HCT116 (cell line): ENCODE measurements around the gene ZNF566. TPM values are rescaled to one million over a fixed set of nuclear protein-coding genes. Genes with fewer than 3 reads are reported as not detected.

Source experiments
- ATAC-seq: fragments of 200-7000 bp; cut with Tn5 transposase; 2 replicates; pipeline ENCODE4 v1.9.1; 2020; ENCODE audit warnings: mild to moderate bottlenecking, moderate library complexity
- BruUV-seq: library from RNA; stranded (reverse); fragments of 400-500 nt; replicated peaks from 2 replicates; lab custom pipeline; 2021; lab: Mats Ljungman, UMichigan
- CTCF ChIA-PET: fragments of 300-600 bp; sonication (Branson Sonifier 250); formaldehyde crosslinking; loops from one replicate; lab custom pipeline; 2021; ENCODE audit warnings: antibody characterized with exemption; lab: Charles Lee
- POLR2A ChIA-PET: fragments of 300-600, 350-600 bp; sonication (Branson Sonifier 250); formaldehyde crosslinking; loops from one replicate; lab custom pipeline; 2021; ENCODE audit warnings: antibody characterized with exemption; lab: Charles Lee
- RAD21 ChIA-PET, 2 experiments: fragments of 300-600 bp; sonication (Branson Sonifier 250); formaldehyde crosslinking; loops; one replicate each; lab custom pipeline; 2023; ENCODE audit warnings: low total read pairs in 2 of 2; ENCODE audit not compliant: uncharacterized antibody in 2 of 2, unreplicated experiment in 2 of 2, low non-redundant PET in 1 of 2; lab: Charles Lee
- DNase-seq: peaks from one replicate; pipeline ENCODE4 v3.0.0-alpha.2; 2010; ENCODE audit warnings: low read depth, low spot score
- H2AFZ ChIP-seq: fragments of 200-600 bp; shearing (Covaris generic), sonication (generic); 2 replicates; pipeline ENCODE4 v1.6.1; 2017; ENCODE audit warnings: low read depth, mixed run types, mixed read lengths, antibody characterized with exemption, low read length; ENCODE audit not compliant: poor library complexity, severe bottlenecking
- H3K27ac ChIP-seq: 2 replicates; pipeline ENCODE4 v1.5.1; 2012; ENCODE audit warnings: low read depth, low read length
- H3K27me3 ChIP-seq: fragments of 200-600 bp; sonication (generic); 2 replicates; pipeline ENCODE4 v1.6.1; 2016; ENCODE audit warnings: mixed run types, low read length, mixed read lengths; ENCODE audit not compliant: insufficient read depth
- H3K36me3 ChIP-seq, 2 experiments: fragments of 200-500 bp in 1 of 2; fragments of 200-600 bp in 1 of 2; sonication (Bioruptor generic) in 1 of 2; sonication (generic) in 1 of 2; 2 replicates each; pipeline versions ENCODE4 v1.5.1 to v1.6.1; 2014 to 2016; ENCODE audit warnings: low read length in 2 of 2, inconsistent platforms in 1 of 2, mixed read lengths in 1 of 2, mixed run types in 1 of 2; ENCODE audit not compliant: insufficient read depth in 2 of 2, control insufficient read depth in 1 of 2
- H3K4me1 ChIP-seq, 2 experiments: fragments of 200-600 bp in 1 of 2; sonication (generic) in 1 of 2; 2 replicates each; pipeline versions ENCODE4 v1.5.1 to v1.6.1; 2012 to 2017; ENCODE audit warnings: low read length in 2 of 2, inconsistent platforms in 1 of 2, mild to moderate bottlenecking in 1 of 2, mixed read lengths in 1 of 2, mixed run types in 1 of 2, moderate library complexity in 1 of 2; ENCODE audit not compliant: insufficient read depth in 2 of 2, control insufficient read depth in 1 of 2
- H3K4me2 ChIP-seq: fragments of 200-600 bp; sonication (generic); 2 replicates; pipeline ENCODE4 v1.6.1; 2017; ENCODE audit warnings: mixed run types, low read length, mixed read lengths
- H3K4me3 ChIP-seq, 2 experiments: fragments of 200-600 bp in 1 of 2; sonication (generic) in 1 of 2; replicated peaks in 1 of 2; 2 replicates each; pipeline ENCODE4 v1.5.1; 2011 to 2016; ENCODE audit warnings: low read length in 2 of 2, control low read depth in 1 of 2, low read depth in 1 of 2, mild to moderate bottlenecking in 1 of 2, mixed read lengths in 1 of 2, mixed run types in 1 of 2
- H3K79me2 ChIP-seq: fragments of 200-600 bp; sonication (generic); 2 replicates; pipeline ENCODE4 v1.6.1; 2017; ENCODE audit warnings: mild to moderate bottlenecking, mixed run types, low read length, moderate library complexity, mixed read lengths; ENCODE audit not compliant: insufficient read depth
- H3K9ac ChIP-seq: fragments of 200-600 bp; sonication (generic); 2 replicates; pipeline ENCODE4 v1.6.1; 2016; ENCODE audit warnings: low read length, mixed read lengths
- H3K9me2 ChIP-seq: fragments of 200-600 bp; sonication (generic), shearing (Covaris generic); 2 replicates; pipeline ENCODE4 v1.6.1; 2017; ENCODE audit warnings: mixed run types, mild to moderate bottlenecking, moderate library complexity; ENCODE audit not compliant: insufficient read depth
- H3K9me3 ChIP-seq, 2 experiments: fragments of 200-500 bp in 1 of 2; fragments of 200-600 bp in 1 of 2; sonication (Bioruptor generic) in 1 of 2; sonication (generic) in 1 of 2; 2 replicates each; pipeline ENCODE4 v1.6.1; 2014 to 2017; ENCODE audit warnings: low read length in 2 of 2, mixed read lengths in 2 of 2, inconsistent platforms in 1 of 2, low read depth in 1 of 2, mild to moderate bottlenecking in 1 of 2, mixed run types in 1 of 2, moderate library complexity in 1 of 2; ENCODE audit not compliant: control insufficient read depth in 1 of 2, insufficient read depth in 1 of 2
- H4K20me1 ChIP-seq: fragments of 200-600 bp; sonication (generic), shearing (Covaris generic); 2 replicates; pipeline ENCODE4 v1.6.1; 2017; ENCODE audit warnings: mixed run types, mild to moderate bottlenecking, moderate library complexity; ENCODE audit not compliant: insufficient read depth
- ATF3 ChIP-seq: IDR thresholded peaks from 2 replicates; pipeline ENCODE4 v1.6.1; 2012
- CBX3 ChIP-seq: IDR thresholded peaks from 2 replicates; pipeline ENCODE4 v1.6.1; 2012; ENCODE audit warnings: low read depth
- CEBPB ChIP-seq: IDR thresholded peaks from 2 replicates; pipeline ENCODE4 v1.6.1; 2012; ENCODE audit warnings: low read depth
- EGR1 ChIP-seq: IDR thresholded peaks from 2 replicates; pipeline ENCODE4 v1.6.1; 2012; ENCODE audit warnings: low read depth
- ELF1 ChIP-seq: IDR thresholded peaks from 2 replicates; pipeline ENCODE4 v1.6.1; 2012; ENCODE audit warnings: low read depth, borderline replicate concordance
- EZH2 ChIP-seq: fragments of 200-600 bp; sonication (generic); IDR thresholded peaks from 2 replicates; pipeline ENCODE4 v1.6.1; 2017; ENCODE audit warnings: antibody characterized with exemption, mixed run types
- FOSL1 ChIP-seq: IDR thresholded peaks from 2 replicates; pipeline ENCODE4 v1.6.1; 2012; ENCODE audit warnings: low read depth
- JUND ChIP-seq: IDR thresholded peaks from 2 replicates; pipeline ENCODE4 v1.6.1; 2012
- POLR2AphosphoS5 ChIP-seq: IDR thresholded peaks from 2 replicates; pipeline ENCODE4 v1.6.1; 2011; ENCODE audit warnings: mild to moderate bottlenecking, low read depth, low read length, moderate library complexity
- RAD21 ChIP-seq: IDR thresholded peaks from 2 replicates; pipeline ENCODE4 v1.6.1; 2012; ENCODE audit warnings: low read depth, mild to moderate bottlenecking
- SIN3A ChIP-seq: IDR thresholded peaks from 2 replicates; pipeline ENCODE4 v1.6.1; 2012; ENCODE audit warnings: low read depth
- SP1 ChIP-seq: IDR thresholded peaks from 2 replicates; pipeline ENCODE4 v1.6.1; 2012; ENCODE audit warnings: low read depth
- TCF7L2 ChIP-seq: IDR thresholded peaks from 2 replicates; pipeline ENCODE4 v1.7.0; 2011; ENCODE audit warnings: borderline replicate concordance, inconsistent platforms; ENCODE audit not compliant: insufficient read depth, insufficient read length; ENCODE audit errors: extremely low read depth
- YY1 ChIP-seq: IDR thresholded peaks from 2 replicates; pipeline ENCODE4 v1.6.1; 2011; ENCODE audit warnings: low read length, low read depth, moderate library complexity, mild to moderate bottlenecking; ENCODE audit not compliant: insufficient replicate concordance; ENCODE audit errors: extremely low read depth
- ZNF274 ChIP-seq: fragments of 200-500 bp; sonication (Bioruptor generic); IDR thresholded peaks from 2 replicates; pipeline ENCODE4 v1.6.1; 2014; ENCODE audit warnings: mild to moderate bottlenecking, low read depth, low read length, inconsistent platforms
- intact Hi-C: fragments of 100-400 bp; cut with micrococcal nuclease; formaldehyde crosslinking; loops from 2 replicates; pipeline ENCODE4 v1.10.0; 2022
- total RNA-seq: library from RNA; stranded (reverse); gene quantifications from one replicate; pipeline ENCODE4 v1.2.1, GENCODE V29; 2021; ENCODE audit not compliant: unreplicated experiment
- TF ChIP-seq, protein P1 (sequence below): IDR thresholded peaks from 2 replicates; pipeline ENCODE4 v1.6.1; 2012; ENCODE audit warnings: low read depth
- TF ChIP-seq, protein P2 (sequence below): IDR thresholded peaks from 2 replicates; pipeline ENCODE4 v1.6.1; 2012

Gene ZNF566
- total RNA-seq, 1 experiment from 2014 or later, result 6.4 TPM

DNA sequence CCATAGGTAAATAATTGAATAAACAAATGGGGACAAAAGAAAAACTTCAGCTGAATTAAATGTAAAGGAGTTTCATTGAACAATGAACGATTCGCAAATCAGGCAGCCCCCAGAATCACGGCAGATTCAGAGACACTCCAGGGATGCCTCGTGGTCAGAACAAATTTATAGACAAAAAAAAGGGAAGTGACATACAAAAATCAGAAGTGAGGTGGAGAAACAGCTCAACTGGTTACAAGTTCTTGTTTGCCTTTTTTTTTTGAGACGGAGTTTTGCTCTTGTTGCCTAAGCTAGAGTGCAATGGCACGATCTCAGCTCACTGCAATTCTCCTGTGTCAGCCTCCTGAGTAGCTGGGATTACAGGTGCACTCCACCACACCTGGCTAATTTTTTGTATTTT, 5.7 kb downstream of the ZNF566 start (continued):
- TF ChIP-seq, protein P1, sequence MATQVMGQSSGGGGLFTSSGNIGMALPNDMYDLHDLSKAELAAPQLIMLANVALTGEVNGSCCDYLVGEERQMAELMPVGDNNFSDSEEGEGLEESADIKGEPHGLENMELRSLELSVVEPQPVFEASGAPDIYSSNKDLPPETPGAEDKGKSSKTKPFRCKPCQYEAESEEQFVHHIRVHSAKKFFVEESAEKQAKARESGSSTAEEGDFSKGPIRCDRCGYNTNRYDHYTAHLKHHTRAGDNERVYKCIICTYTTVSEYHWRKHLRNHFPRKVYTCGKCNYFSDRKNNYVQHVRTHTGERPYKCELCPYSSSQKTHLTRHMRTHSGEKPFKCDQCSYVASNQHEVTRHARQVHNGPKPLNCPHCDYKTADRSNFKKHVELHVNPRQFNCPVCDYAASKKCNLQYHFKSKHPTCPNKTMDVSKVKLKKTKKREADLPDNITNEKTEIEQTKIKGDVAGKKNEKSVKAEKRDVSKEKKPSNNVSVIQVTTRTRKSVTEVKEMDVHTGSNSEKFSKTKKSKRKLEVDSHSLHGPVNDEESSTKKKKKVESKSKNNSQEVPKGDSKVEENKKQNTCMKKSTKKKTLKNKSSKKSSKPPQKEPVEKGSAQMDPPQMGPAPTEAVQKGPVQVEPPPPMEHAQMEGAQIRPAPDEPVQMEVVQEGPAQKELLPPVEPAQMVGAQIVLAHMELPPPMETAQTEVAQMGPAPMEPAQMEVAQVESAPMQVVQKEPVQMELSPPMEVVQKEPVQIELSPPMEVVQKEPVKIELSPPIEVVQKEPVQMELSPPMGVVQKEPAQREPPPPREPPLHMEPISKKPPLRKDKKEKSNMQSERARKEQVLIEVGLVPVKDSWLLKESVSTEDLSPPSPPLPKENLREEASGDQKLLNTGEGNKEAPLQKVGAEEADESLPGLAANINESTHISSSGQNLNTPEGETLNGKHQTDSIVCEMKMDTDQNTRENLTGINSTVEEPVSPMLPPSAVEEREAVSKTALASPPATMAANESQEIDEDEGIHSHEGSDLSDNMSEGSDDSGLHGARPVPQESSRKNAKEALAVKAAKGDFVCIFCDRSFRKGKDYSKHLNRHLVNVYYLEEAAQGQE, result no peak
- TF ChIP-seq EGR1 (no peak), JUND (no peak), RAD21 (no peak), ZNF274 (no peak), CBX3 (no peak), ELF1 (no peak)
- TF ChIP-seq, protein P2, sequence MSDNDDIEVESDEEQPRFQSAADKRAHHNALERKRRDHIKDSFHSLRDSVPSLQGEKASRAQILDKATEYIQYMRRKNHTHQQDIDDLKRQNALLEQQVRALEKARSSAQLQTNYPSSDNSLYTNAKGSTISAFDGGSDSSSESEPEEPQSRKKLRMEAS, result no peak
- TF ChIP-seq, all 23 proteins: peak for 0

GRCh38 chr19:36482876-36483275, 6.5 kb downstream of the ZNF566 start:
- ChIA-PET POLR2A (no interaction called here), RAD21 (no interaction called here)
- DNase-seq (no peak), ATAC-seq (no peak)
- H3K4me2 ChIP-seq, result no peak overlapping the region
- H3K9me3 ChIP-seq, result peaks cover 5 to 7% of the 10 kb centered on the region in 2 experiments; a peak in 2 of 4 replicates
- intact Hi-C loops, result no loop called here
- no peaks in the 10 kb centered on the region for H3K27me3 ChIP-seq
- H3K9me2 ChIP-seq, result no peaks in the 10 kb centered on the region
- TF ChIP-seq, protein P2, result no peak
- TF ChIP-seq POLR2AphosphoS5 (no peak), CEBPB (no peak), SIN3A (no peak), FOSL1 (no peak), CBX3 (no peak), SP1 (no peak), ATF3 (no peak), EZH2 (no peak), ZNF274 (no peak), EGR1 (no peak), YY1 (no peak), TCF7L2 (no peak), ELF1 (no peak)
- TF ChIP-seq, protein P1, result no peak
- TF ChIP-seq, all 23 proteins: peak for 0
- no peak overlapping the region for H3K9ac ChIP-seq
- H3K4me3 ChIP-seq, result no peak overlapping the region
- H3K36me3 ChIP-seq, result no peaks in the 10 kb centered on the region
- peaks cover 6% of the 10 kb centered on the region; the same call in 1 of the 2 replicates for H3K79me2 ChIP-seq
- H4K20me1 ChIP-seq, result no peaks in the 10 kb centered on the region
- CTCF ChIA-PET, result no interaction called here
- H3K27ac ChIP-seq, result no peak overlapping the region
- no TSS peak for BruUV-seq
- no peaks in the 10 kb centered on the region for H3K4me1 ChIP-seq
- no peak overlapping the region for H2AFZ ChIP-seq
